MCF 10A (cell line): Measurements from ENCODE around the gene MYOM3. TPM values are rescaled to one million over a fixed set of nuclear protein-coding genes. Genes with fewer than 3 reads are reported as not detected.

Source experiments
- BruUV-seq: library from RNA; stranded (reverse); fragments of 400-500 nt; replicated peaks from 2 replicates; lab custom pipeline; 2021; lab: Mats Ljungman, UMichigan
- CTCF ChIA-PET: fragments of 300-600 bp; sonication (Branson Sonifier 250); formaldehyde crosslinking; extraction: SDS; loops from one replicate; lab custom pipeline; 2021; ENCODE audit warnings: antibody characterized with exemption, inconsistent platforms; lab: Yijun Ruan, JAX
- POLR2A ChIA-PET: fragments of 300-600, 350-650 bp; sonication (Branson Sonifier 250); formaldehyde crosslinking; extraction: SDS; loops from one replicate; lab custom pipeline; 2020; ENCODE audit warnings: antibody characterized with exemption, inconsistent platforms; lab: Yijun Ruan, JAX
- DNase-seq: peaks from one replicate; pipeline ENCODE4 v3.0.0-alpha.2; 2018; ENCODE audit not compliant: unreplicated experiment
- H3K27ac Mint-ChIP-seq: one replicate; pipeline ENCODE4 v1.8.0; 2022; ENCODE audit warnings: mild to moderate bottlenecking, low read depth, mixed read lengths; ENCODE audit not compliant: unreplicated experiment
- H3K27me3 Mint-ChIP-seq: one replicate; pipeline ENCODE4 v1.8.0; 2022; ENCODE audit warnings: mixed read lengths; ENCODE audit not compliant: insufficient read depth, unreplicated experiment
- H3K36me3 Mint-ChIP-seq: one replicate; pipeline ENCODE4 v1.8.0; 2022; ENCODE audit warnings: mild to moderate bottlenecking, moderate library complexity, mixed read lengths; ENCODE audit not compliant: insufficient read depth, unreplicated experiment
- H3K4me1 Mint-ChIP-seq: one replicate; pipeline ENCODE4 v1.8.0; 2022; ENCODE audit warnings: mixed read lengths; ENCODE audit not compliant: insufficient read depth, unreplicated experiment
- H3K4me3 Mint-ChIP-seq: one replicate; pipeline ENCODE4 v1.8.0; 2022; ENCODE audit warnings: mild to moderate bottlenecking, moderate library complexity, mixed read lengths; ENCODE audit not compliant: unreplicated experiment
- H3K9me3 Mint-ChIP-seq: one replicate; pipeline ENCODE4 v1.8.0; 2022; ENCODE audit warnings: mixed read lengths; ENCODE audit not compliant: unreplicated experiment
- intact Hi-C: fragments of 100-400 bp; cut with micrococcal nuclease; formaldehyde crosslinking; loops from 2 replicates; pipeline ENCODE4 v1.14.1; 2022
- total RNA-seq: library from RNA; stranded (reverse); gene quantifications from 2 replicates; pipeline ENCODE4 v1.2.3, GENCODE V29; 2022
- TF ChIP-seq, protein P1 (sequence below): fragments of 200-600 bp; IDR thresholded peaks from one replicate; pipeline ENCODE4 v1.8.0; 2022; ENCODE audit warnings: antibody characterized with exemption, mild to moderate bottlenecking; ENCODE audit not compliant: unreplicated experiment

Gene MYOM3
- total RNA-seq, 1 experiment from 2014 or later, result 0.05 TPM

DNA sequence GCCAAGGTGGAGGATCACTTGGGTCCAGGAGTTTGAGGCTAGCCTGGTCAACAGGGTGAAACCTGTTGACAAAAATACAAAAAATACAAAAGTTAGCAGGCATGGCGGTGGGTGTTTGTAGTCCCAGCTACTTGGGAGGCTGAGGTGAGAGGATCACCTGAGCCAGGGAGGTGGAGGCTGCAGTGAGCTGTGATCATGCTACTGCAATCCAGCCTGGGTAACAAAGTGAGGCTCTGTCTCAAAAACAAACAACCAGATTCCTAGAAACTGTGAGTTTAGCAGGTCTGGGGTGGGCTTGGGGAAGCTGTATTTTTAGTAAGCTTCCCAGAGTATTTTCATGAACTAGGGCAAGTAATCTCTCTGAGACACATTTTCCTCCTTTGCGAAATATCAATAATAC is 5.2 kb upstream of the MYOM3 start:
- peaks cover 38% of the 10 kb centered on the region for H3K4me1 Mint-ChIP-seq
- DNase-seq, result no peak
- BruUV-seq, result no TSS peak
- no peaks in the 10 kb centered on the region for H3K9me3 Mint-ChIP-seq
- no peaks in the 10 kb centered on the region for H3K36me3 Mint-ChIP-seq
- H3K4me3 Mint-ChIP-seq, result no peak overlapping the region
- intact Hi-C loops, result loop anchor here (10.0 kb wide), 1 partner anchor 162 kb away; the partner anchor contains the start of gene PNRC2
- no peaks in the 10 kb centered on the region for H3K27me3 Mint-ChIP-seq
- no peak overlapping the region for H3K27ac Mint-ChIP-seq
- ChIA-PET POLR2A (interaction anchor here (0.8 to 1.3 kb wide), 4 partner anchors 8 to 296 kb away, joined by 3 to 7 read pairs (median 4); partner anchors contain the start of gene STPG1), CTCF (interaction anchor here (0.6 to 1.7 kb wide), 3 partner anchors 34 to 274 kb away, joined by 3 to 4 read pairs (median 4); no protein-coding TSS in a partner anchor)
- TF ChIP-seq, protein P1, sequence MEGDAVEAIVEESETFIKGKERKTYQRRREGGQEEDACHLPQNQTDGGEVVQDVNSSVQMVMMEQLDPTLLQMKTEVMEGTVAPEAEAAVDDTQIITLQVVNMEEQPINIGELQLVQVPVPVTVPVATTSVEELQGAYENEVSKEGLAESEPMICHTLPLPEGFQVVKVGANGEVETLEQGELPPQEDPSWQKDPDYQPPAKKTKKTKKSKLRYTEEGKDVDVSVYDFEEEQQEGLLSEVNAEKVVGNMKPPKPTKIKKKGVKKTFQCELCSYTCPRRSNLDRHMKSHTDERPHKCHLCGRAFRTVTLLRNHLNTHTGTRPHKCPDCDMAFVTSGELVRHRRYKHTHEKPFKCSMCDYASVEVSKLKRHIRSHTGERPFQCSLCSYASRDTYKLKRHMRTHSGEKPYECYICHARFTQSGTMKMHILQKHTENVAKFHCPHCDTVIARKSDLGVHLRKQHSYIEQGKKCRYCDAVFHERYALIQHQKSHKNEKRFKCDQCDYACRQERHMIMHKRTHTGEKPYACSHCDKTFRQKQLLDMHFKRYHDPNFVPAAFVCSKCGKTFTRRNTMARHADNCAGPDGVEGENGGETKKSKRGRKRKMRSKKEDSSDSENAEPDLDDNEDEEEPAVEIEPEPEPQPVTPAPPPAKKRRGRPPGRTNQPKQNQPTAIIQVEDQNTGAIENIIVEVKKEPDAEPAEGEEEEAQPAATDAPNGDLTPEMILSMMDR, result no peak

DNA sequence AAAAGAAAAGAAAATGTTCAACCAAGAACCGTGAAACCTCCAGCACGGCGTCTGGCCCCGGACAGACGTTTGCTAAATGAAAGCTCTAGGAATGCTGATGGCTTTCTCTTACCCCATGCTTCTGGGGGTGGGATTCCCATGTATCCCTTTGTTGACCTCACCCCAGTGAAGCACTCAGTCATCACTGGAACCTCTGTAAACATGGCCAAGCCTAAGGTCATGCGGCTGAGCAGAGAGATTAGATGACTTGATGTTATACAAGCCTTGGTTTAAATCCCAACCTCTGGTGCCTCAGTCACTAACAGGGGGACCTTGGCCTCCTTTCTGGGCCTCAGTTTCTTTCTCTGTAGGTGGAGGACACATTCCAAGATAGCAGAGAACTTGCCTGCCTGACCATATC is 2.8 kb upstream of the MYOM3 start:
- intact Hi-C loops, result loop anchor here (10.0 kb wide), 1 partner anchor 160 kb away; the partner anchor contains the start of gene PNRC2
- ChIA-PET POLR2A (no interaction called here), CTCF (interaction anchor here (0.7 to 4.7 kb wide), 7 partner anchors 17 to 343 kb away, joined by 3 to 37 read pairs (median 3); no protein-coding TSS in a partner anchor)
- no TSS peak for BruUV-seq
- Mint-ChIP-seq H3K9me3 (no peaks in the 10 kb centered on the region), H3K36me3 (no peaks in the 10 kb centered on the region), H3K4me3 (no peak overlapping the region), H3K27ac (no peak overlapping the region), H3K4me1 (peaks cover 30% of the 10 kb centered on the region), H3K27me3 (no peaks in the 10 kb centered on the region)
- no peak for DNase-seq
- TF ChIP-seq, protein P1, result no peak

GRCh38 chr1:24113641-24114033 is 1.7 kb upstream of the MYOM3 start:
- CTCF ChIA-PET, result interaction anchor here (0.6 to 4.7 kb wide), 11 partner anchors 8 to 342 kb away, joined by 3 to 37 read pairs (median 4); no protein-coding TSS in a partner anchor
- POLR2A ChIA-PET, result interaction anchor here (0.7 kb wide), 1 partner anchor 322 kb away, joined by 3 read pairs; no protein-coding TSS in a partner anchor
- intact Hi-C loops, result loop anchor here (10.0 kb wide), 1 partner anchor 159 kb away; the partner anchor contains the start of gene PNRC2

More at GRCh38 chr1:24113641-24114033, 1.7 kb upstream of the MYOM3 start:
- TF ChIP-seq, protein P1, result no peak
- H3K36me3 Mint-ChIP-seq, result no peaks in the 10 kb centered on the region
- no peaks in the 10 kb centered on the region for H3K9me3 Mint-ChIP-seq
- no peaks in the 10 kb centered on the region for H3K27me3 Mint-ChIP-seq
- BruUV-seq, result no TSS peak
- no peak overlapping the region for H3K27ac Mint-ChIP-seq
- no peak overlapping the region for H3K4me3 Mint-ChIP-seq
- no peak for DNase-seq
- H3K4me1 Mint-ChIP-seq, result peaks cover 31% of the 10 kb centered on the region
